DMS79 (cell line): ENCODE data around the gene TRUB2.

Experiments
- DNase-seq: peaks from one replicate; lab custom pipeline; 2025; lab: John Stamatoyannopoulos, UW

The TRUB2 gene

GRCh38 chr9:128271112-128271511 lies 51.1 kb downstream of the TRUB2 start:
- DNase-seq, result no peak

GRCh38 chr9:128266868-128267590 lies 55.2 kb downstream of the TRUB2 start:
- no peak for DNase-seq

- DNase-seq, result no peak
Measured at GRCh38 chr9:128265348-128265847, 56.8 kb downstream of the TRUB2 start.

- DNase-seq, result no peak
Measured at GRCh38 chr9:128262687-128263086, 59.6 kb downstream of the TRUB2 start.

GRCh38 chr9:128260340-128260739 lies 61.9 kb downstream of the TRUB2 start:
- no peak for DNase-seq

- DNase-seq, result no peak
Measured at GRCh38 chr9:128259156-128259555, 63.1 kb downstream of the TRUB2 start.

- no peak for DNase-seq
Measured at GRCh38 chr9:128258326-128258725, 63.9 kb downstream of the TRUB2 start.

GRCh38 chr9:128257907-128258306 lies 64.3 kb downstream of the TRUB2 start:
- no peak for DNase-seq

- DNase-seq, result peak; percentile 62
Measured at GRCh38 chr9:128257086-128257825, 65.0 kb downstream of the TRUB2 start.
